DND-41 (cell line): ENCODE data around the gene HS3ST6.
"Not testable (repeated sequence)": the region's sequence is repeated elsewhere in the genome, so short reads cannot be mapped to it uniquely, and the experiment has no call there.

Experiments used
- ATAC-seq: fragments of 200-7000 bp; cut with Tn5 transposase; 3 replicates; pipeline ENCODE4 v1.9.1; 2021; ENCODE audit warnings: low read depth; ENCODE audit not compliant: insufficient read depth
- DNase-seq: peaks from one replicate; pipeline ENCODE4 v3.0.0-alpha.2; 2020
- H2AFZ ChIP-seq: 2 replicates; pipeline ENCODE4 v1.6.0; 2012; ENCODE audit warnings: low read depth, low read length
- H3K27ac ChIP-seq: 2 replicates; pipeline ENCODE4 v1.5.1; 2012; ENCODE audit warnings: low read length, inconsistent platforms
- H3K27me3 ChIP-seq: fragments of 200-600 bp; sonication (generic); 2 replicates; pipeline ENCODE4 v1.6.0; 2012; ENCODE audit warnings: low read length, mild to moderate bottlenecking, inconsistent platforms; ENCODE audit not compliant: insufficient read depth, poor library complexity
- H3K36me3 ChIP-seq: 2 replicates; pipeline ENCODE4 v1.5.1; 2012; ENCODE audit warnings: low read length, inconsistent platforms; ENCODE audit not compliant: insufficient read depth
- H3K4me1 ChIP-seq: 2 replicates; pipeline ENCODE4 v1.5.1; 2012; ENCODE audit warnings: mild to moderate bottlenecking, low read length; ENCODE audit not compliant: insufficient read depth
- H3K4me2 ChIP-seq: 2 replicates; pipeline ENCODE4 v1.6.0; 2012; ENCODE audit warnings: mild to moderate bottlenecking, moderate library complexity, low read length, inconsistent platforms; ENCODE audit not compliant: insufficient read depth
- H3K4me3 ChIP-seq, 2 experiments: fragments of 200-600 bp in 1 of 2; shearing (Covaris generic) in 1 of 2; 2 replicates each; pipeline ENCODE4 v1.5.1; 2012 to 2016; ENCODE audit warnings: inconsistent platforms in 2 of 2, low read length in 2 of 2, mild to moderate bottlenecking in 2 of 2, low read depth in 1 of 2, moderate library complexity in 1 of 2
- H3K79me2 ChIP-seq: 2 replicates; pipeline ENCODE4 v1.6.0; 2012; ENCODE audit warnings: low read length, inconsistent platforms; ENCODE audit not compliant: insufficient read depth
- H3K9ac ChIP-seq: 2 replicates; pipeline ENCODE4 v1.6.0; 2012; ENCODE audit warnings: low read depth, mild to moderate bottlenecking, inconsistent platforms, low read length, moderate library complexity
- H3K9me3 ChIP-seq: 2 replicates; pipeline ENCODE4 v1.5.1; 2012; ENCODE audit warnings: low read length, moderate library complexity, mild to moderate bottlenecking, inconsistent platforms; ENCODE audit not compliant: insufficient read depth, severe bottlenecking
- H4K20me1 ChIP-seq: 2 replicates; pipeline ENCODE4 v1.6.0; 2012; ENCODE audit warnings: low read length; ENCODE audit not compliant: insufficient read depth
- EZH2 ChIP-seq: IDR thresholded peaks from 3 replicates; pipeline ENCODE4 v1.6.1; 2012; ENCODE audit warnings: borderline replicate concordance, low read depth, mild to moderate bottlenecking, moderate library complexity, low read length, inconsistent platforms; ENCODE audit not compliant: severe bottlenecking
- TF ChIP-seq, protein P1 (sequence below): IDR thresholded peaks from 2 replicates; pipeline ENCODE4 v1.5.1; 2012; ENCODE audit warnings: borderline replicate concordance, low read length, moderate library complexity, mild to moderate bottlenecking; ENCODE audit not compliant: poor library complexity, severe bottlenecking; ENCODE audit errors: extremely low read depth

The HS3ST6 gene

DNA sequence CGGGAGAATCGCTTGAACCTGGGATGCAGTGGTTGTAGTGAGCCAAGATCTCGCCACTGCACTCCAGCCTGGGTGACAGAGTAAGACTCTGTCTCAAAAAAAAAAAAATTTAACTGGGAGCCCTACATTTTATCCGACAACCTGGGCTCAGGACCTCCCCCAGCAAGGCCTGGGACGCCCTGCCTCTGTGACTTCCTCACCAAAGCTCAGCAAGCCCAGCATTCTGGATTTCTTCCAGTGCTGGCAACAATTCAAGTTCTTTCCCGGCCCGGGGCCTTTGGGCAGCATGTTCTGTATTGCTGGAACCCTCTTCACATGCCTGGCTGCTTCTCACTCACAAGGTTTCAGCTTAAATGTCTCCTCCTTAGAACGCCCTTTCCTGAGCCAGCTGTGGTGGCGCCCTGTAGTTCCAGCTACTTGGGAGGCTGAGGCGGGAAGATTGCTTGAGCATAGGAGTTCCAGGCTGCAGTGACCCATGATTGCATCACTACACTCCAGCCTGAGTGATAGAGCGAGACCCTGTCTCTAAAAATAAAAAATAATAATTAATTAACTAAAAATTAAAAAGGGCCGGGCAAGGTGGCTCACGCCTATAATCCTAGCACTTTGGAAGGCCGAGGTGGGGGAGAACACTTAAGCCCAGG is 30.4 kb downstream of the HS3ST6 start:
- H3K27me3 ChIP-seq, result peaks cover 3% of the 10 kb centered on the region
- no peak overlapping the region for H3K9ac ChIP-seq
- H3K27ac ChIP-seq, result no peak overlapping the region
- no peaks in the 10 kb centered on the region for H3K79me2 ChIP-seq
- no peak overlapping the region for H3K4me3 ChIP-seq
- no peak overlapping the region for H2AFZ ChIP-seq
- no peak for TF ChIP-seq EZH2
- TF ChIP-seq, protein P1, sequence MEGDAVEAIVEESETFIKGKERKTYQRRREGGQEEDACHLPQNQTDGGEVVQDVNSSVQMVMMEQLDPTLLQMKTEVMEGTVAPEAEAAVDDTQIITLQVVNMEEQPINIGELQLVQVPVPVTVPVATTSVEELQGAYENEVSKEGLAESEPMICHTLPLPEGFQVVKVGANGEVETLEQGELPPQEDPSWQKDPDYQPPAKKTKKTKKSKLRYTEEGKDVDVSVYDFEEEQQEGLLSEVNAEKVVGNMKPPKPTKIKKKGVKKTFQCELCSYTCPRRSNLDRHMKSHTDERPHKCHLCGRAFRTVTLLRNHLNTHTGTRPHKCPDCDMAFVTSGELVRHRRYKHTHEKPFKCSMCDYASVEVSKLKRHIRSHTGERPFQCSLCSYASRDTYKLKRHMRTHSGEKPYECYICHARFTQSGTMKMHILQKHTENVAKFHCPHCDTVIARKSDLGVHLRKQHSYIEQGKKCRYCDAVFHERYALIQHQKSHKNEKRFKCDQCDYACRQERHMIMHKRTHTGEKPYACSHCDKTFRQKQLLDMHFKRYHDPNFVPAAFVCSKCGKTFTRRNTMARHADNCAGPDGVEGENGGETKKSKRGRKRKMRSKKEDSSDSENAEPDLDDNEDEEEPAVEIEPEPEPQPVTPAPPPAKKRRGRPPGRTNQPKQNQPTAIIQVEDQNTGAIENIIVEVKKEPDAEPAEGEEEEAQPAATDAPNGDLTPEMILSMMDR, result no peak
- DNase-seq (no peak), ATAC-seq (no peak)
- H3K4me2 ChIP-seq, result no peak overlapping the region
- H3K4me1 ChIP-seq, result no peaks in the 10 kb centered on the region
- no peaks in the 10 kb centered on the region for H3K9me3 ChIP-seq
- H4K20me1 ChIP-seq, result no peaks in the 10 kb centered on the region
- no peaks in the 10 kb centered on the region for H3K36me3 ChIP-seq

DNA sequence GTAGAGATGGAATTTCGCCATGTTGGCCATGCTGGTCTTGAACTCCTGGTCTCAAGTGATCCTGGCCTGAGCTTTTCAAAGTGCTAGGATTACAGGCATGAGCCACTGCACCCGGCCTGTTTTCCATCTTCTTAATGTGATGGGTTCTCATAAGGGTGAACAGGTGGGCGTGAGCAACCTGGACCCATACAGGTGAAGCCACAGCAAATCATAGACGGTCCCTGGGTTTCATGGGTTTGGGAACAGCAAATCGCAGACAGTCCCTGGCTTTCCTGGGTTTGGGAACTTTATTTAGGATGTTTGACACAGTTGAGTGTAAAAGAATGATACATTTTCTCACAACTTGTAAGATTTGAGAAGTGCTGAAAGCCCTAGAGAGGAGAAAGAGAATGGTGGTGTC is 33.3 kb downstream of the HS3ST6 start:
- Histone ChIP-seq H3K27me3 (peaks cover 3% of the 10 kb centered on the region), H2AFZ (no peak overlapping the region), H3K9ac (no peak overlapping the region), H3K4me3 (no peak overlapping the region), H4K20me1 (no peaks in the 10 kb centered on the region), H3K27ac (no peak overlapping the region), H3K9me3 (no peaks in the 10 kb centered on the region), H3K4me1 (no peaks in the 10 kb centered on the region), H3K79me2 (no peaks in the 10 kb centered on the region), H3K4me2 (no peak overlapping the region), H3K36me3 (no peaks in the 10 kb centered on the region)
- no peak for DNase-seq
- ATAC-seq, result no peak
- no peak for TF ChIP-seq EZH2
- TF ChIP-seq, protein P1, result no peak

DNA sequence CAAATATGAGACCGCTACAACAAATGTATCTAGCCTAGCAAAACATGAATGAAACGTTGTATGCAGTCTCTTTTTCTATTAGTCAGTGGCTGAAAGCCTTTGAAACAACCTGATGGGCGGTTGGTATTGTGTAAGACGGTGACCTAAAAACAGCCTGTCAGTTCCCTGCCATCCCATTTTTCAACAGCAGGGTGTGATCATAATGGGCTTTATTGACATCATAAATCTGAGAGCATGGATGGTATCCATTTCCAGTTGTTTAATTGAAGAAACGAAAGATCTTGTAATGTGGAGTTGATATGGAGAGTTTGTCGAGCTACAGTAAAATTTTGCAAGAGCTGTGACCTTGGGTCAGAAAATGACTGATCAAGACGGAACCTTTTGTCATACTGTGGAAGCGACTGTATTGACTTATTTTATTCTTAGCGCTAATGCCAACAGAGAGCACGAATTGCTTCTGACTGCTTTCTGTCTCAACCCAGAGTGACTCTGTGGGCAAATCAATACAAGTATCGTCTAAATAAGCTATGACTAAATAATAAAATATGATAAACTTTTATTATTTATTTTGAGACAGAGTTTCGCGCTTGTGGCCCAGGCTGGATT is 34.0 kb downstream of the HS3ST6 start:
- TF ChIP-seq, protein P1, result peak; percentile 41
- TF ChIP-seq EZH2, result no peak
- no peaks in the 10 kb centered on the region for H3K4me1 ChIP-seq
- no peak overlapping the region for H3K4me3 ChIP-seq
- no peak for DNase-seq
- H4K20me1 ChIP-seq, result no peaks in the 10 kb centered on the region
- no peak for ATAC-seq
- no peaks in the 10 kb centered on the region for H3K79me2 ChIP-seq
- H2AFZ ChIP-seq, result no peak overlapping the region
- H3K9me3 ChIP-seq, result no peaks in the 10 kb centered on the region
- no peak overlapping the region for H3K4me2 ChIP-seq
- peaks cover 3% of the 10 kb centered on the region for H3K27me3 ChIP-seq
- no peaks in the 10 kb centered on the region for H3K36me3 ChIP-seq
- H3K9ac ChIP-seq, result no peak overlapping the region
- no peak overlapping the region for H3K27ac ChIP-seq

DNA sequence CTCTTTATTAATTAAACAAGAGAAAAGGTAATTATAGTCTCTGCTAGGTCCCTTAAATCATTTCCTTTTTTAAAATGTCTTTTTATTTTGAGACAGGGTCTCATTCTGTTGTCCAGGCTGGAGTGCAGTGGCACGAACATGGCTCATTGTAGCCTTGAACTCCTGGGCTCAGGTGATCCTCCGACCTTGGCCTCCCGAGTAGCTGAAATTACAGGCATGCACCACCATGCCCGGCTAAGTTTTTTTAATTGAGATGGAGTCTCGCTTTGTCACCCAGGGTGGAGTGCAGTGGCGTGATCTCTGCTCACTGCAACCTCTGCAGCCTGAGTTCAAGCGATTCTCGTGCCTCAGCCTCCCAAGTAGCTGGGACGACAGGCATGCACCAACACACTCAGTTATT is 37.0 kb downstream of the HS3ST6 start:
- not testable (repeated sequence) for DNase-seq, H4K20me1 ChIP-seq, ATAC-seq, H3K79me2 ChIP-seq, H3K4me2 ChIP-seq, H3K9ac ChIP-seq, H3K36me3 ChIP-seq, H3K9me3 ChIP-seq, H3K4me1 ChIP-seq, H3K4me3 ChIP-seq, H3K27ac ChIP-seq, H3K27me3 ChIP-seq, H2AFZ ChIP-seq
